RWPE2 (cell line): ENCODE results near the gene SELENON.
A peak's percentile ranks its signal among the peaks of the same experiment; 100 is the strongest.
"Not testable (repeated sequence)": the region's sequence is repeated elsewhere in the genome, so short reads cannot be mapped to it uniquely, and the experiment has no call there.

Experiments
- ATAC-seq: fragments of 200-7000 bp; cut with Tn5 transposase; 3 replicates; pipeline ENCODE4 v1.9.1; 2021; ENCODE audit warnings: low read depth
- DNase-seq: peaks from one replicate; pipeline ENCODE4 v3.0.0-alpha.2; 2020; ENCODE audit warnings: low spot score
- H3K27ac ChIP-seq: fragments of 450-650 bp; 2 replicates; pipeline ENCODE4 v1.5.1; 2017; ENCODE audit warnings: mild to moderate bottlenecking; ENCODE audit not compliant: poor library complexity, severe bottlenecking
- H3K27me3 ChIP-seq: fragments of 250-450 bp; sonication (Bioruptor Pico); 2 replicates; pipeline ENCODE4 v1.5.1; 2021; ENCODE audit warnings: mild to moderate bottlenecking, moderate library complexity; ENCODE audit not compliant: insufficient read depth, poor library complexity, severe bottlenecking
- H3K36me3 ChIP-seq: fragments of 250-450 bp; sonication (Bioruptor Pico); 2 replicates; pipeline ENCODE4 v1.5.1; 2020; ENCODE audit warnings: low read depth, mild to moderate bottlenecking, moderate library complexity
- H3K4me1 ChIP-seq: fragments of 250-450 bp; sonication (Bioruptor Pico); 2 replicates; pipeline ENCODE4 v1.5.1; 2021; ENCODE audit warnings: mild to moderate bottlenecking, moderate library complexity; ENCODE audit not compliant: insufficient read depth, poor library complexity, severe bottlenecking
- H3K4me3 ChIP-seq: fragments of 250-450 bp; sonication (Bioruptor Pico); 2 replicates; pipeline ENCODE4 v1.5.1; 2021; ENCODE audit warnings: mild to moderate bottlenecking, moderate library complexity; ENCODE audit not compliant: severe bottlenecking
- H3K9me3 ChIP-seq: fragments of 250-450 bp; sonication (Bioruptor Pico); 2 replicates; pipeline ENCODE4 v1.5.1; 2021; ENCODE audit warnings: mild to moderate bottlenecking, moderate library complexity; ENCODE audit not compliant: severe bottlenecking
- CTCF ChIP-seq: fragments of 450-650 bp; IDR thresholded peaks from one replicate; pipeline ENCODE4 v1.5.1; 2017; ENCODE audit warnings: mild to moderate bottlenecking, moderate library complexity; ENCODE audit not compliant: poor library complexity, severe bottlenecking

Gene SELENON

GRCh38 chr1:25832336-25833037, 32.5 kb downstream of the SELENON start:
- 0 out of 3 replicates have a peak, but pooled peaks have one; percentile 52 for ATAC-seq
- Histone ChIP-seq H3K9me3 (no peaks in the 10 kb centered on the region), H3K36me3 (peaks cover 100% of the 10 kb centered on the region), H3K27me3 (no peaks in the 10 kb centered on the region), H3K27ac (no peak overlapping the region), H3K4me3 (no peak overlapping the region), H3K4me1 (no peaks in the 10 kb centered on the region)
- TF ChIP-seq CTCF = no peak
- DNase-seq = no peak

- H3K27me3 ChIP-seq = no peaks in the 10 kb centered on the region
- peaks cover 95% of the 10 kb centered on the region for H3K36me3 ChIP-seq
- TF ChIP-seq CTCF = no peak
- H3K9me3 ChIP-seq = no peaks in the 10 kb centered on the region
- H3K27ac ChIP-seq = no peak overlapping the region
- ATAC-seq (no peak), DNase-seq (no peak)
- H3K4me1 ChIP-seq = no peaks in the 10 kb centered on the region
- no peak overlapping the region for H3K4me3 ChIP-seq
Measured at GRCh38 chr1:25833158-25833557, 33.2 kb downstream of the SELENON start.

DNA sequence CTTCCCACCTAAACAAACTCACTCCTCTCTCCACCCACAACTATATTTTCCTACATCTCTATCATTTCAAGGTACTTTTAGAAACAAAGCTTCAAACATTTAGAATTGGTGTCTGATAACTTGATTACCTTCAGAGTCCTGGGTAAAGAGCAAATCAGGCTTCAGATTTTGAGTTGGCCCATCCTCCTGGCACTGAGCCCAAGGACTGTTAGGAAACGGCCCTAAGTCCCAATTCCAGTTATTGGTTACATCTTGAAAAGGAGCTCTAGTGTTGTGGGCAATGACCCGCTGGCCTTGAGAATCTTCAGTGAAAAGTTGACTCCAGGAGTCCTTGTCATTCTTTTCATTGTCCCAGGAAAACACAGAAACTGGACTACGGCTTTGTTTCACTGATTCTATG, 34.9 kb downstream of the SELENON start:
- TF ChIP-seq CTCF = no peak
- peaks cover 80% of the 10 kb centered on the region for H3K36me3 ChIP-seq
- ATAC-seq = no peak

GRCh38 chr1:25836695-25837094, 36.7 kb downstream of the SELENON start:
- H3K27me3 ChIP-seq = no peaks in the 10 kb centered on the region
- no peak overlapping the region for H3K4me3 ChIP-seq
- no peak for DNase-seq
- no peaks in the 10 kb centered on the region for H3K4me1 ChIP-seq
- no peaks in the 10 kb centered on the region for H3K9me3 ChIP-seq
- no peak overlapping the region for H3K27ac ChIP-seq
- no peak for TF ChIP-seq CTCF
- ATAC-seq = no peak
- peaks cover 71% of the 10 kb centered on the region for H3K36me3 ChIP-seq

More for the DNA sequence above, 34.9 kb downstream of the SELENON start:
- H3K4me3 ChIP-seq = no peak overlapping the region
- no peak for DNase-seq
- no peaks in the 10 kb centered on the region for H3K9me3 ChIP-seq
- H3K27ac ChIP-seq = no peak overlapping the region
- H3K27me3 ChIP-seq = no peaks in the 10 kb centered on the region
- no peaks in the 10 kb centered on the region for H3K4me1 ChIP-seq

DNA sequence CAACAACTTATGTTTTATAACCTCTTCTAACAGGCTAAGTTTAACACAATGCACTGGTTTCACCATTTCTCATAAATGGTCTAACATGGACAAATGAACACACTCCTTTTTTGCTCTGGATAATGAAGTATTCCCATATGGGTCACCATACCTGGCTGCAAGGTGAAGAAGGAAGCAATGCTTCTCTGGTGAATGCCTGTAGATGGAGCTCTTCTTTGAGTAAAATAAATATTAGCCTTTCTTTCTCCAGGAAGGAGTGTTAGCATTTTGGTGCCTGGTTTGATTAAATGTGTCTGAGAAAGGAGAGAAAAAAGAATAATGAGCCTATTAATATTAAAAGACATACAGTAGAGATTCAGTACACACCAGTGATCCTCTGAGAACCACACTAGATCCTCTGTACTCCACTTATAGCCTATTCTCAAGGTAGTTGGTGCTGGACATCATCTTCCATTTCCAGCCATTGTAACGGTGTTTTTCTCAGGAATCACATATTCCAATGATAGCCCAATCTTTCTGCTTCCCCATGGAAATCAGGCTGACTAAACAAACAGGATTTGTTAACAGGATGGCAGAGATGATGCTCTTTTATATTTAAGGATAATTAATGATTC, 37.4 kb downstream of the SELENON start:
- H3K9me3 ChIP-seq = no peaks in the 10 kb centered on the region
- no peak overlapping the region for H3K27ac ChIP-seq
- H3K36me3 ChIP-seq = peaks cover 64% of the 10 kb centered on the region
- no peak overlapping the region for H3K4me3 ChIP-seq
- H3K4me1 ChIP-seq = no peaks in the 10 kb centered on the region
- peak; percentile 72 for TF ChIP-seq CTCF
- ATAC-seq (peak; percentile 65; the same call in 2 of the 3 replicates), DNase-seq (no peak)
- no peaks in the 10 kb centered on the region for H3K27me3 ChIP-seq

- not testable (repeated sequence) for DNase-seq, H3K9me3 ChIP-seq, ATAC-seq, H3K4me3 ChIP-seq, H3K27me3 ChIP-seq, H3K27ac ChIP-seq, H3K4me1 ChIP-seq
- peaks cover 40% of the 10 kb centered on the region for H3K36me3 ChIP-seq
Measured at GRCh38 chr1:25839808-25840207, 39.8 kb downstream of the SELENON start.
